GM18498 (cell line): Measurements from ENCODE around the gene EPB42.
"Not testable (repeated sequence)": the region's sequence is repeated elsewhere in the genome, so short reads cannot be mapped to it uniquely, and the experiment has no call there.

ENCODE experiments used
- ATAC-seq: cut with Tn5 transposase; IDR thresholded peaks from one replicate; pipeline ENCODE4 v1.9.1; 2021; ENCODE audit warnings: mild to moderate bottlenecking, moderate library complexity; ENCODE audit not compliant: unreplicated experiment

EPB42 gene

DNA sequence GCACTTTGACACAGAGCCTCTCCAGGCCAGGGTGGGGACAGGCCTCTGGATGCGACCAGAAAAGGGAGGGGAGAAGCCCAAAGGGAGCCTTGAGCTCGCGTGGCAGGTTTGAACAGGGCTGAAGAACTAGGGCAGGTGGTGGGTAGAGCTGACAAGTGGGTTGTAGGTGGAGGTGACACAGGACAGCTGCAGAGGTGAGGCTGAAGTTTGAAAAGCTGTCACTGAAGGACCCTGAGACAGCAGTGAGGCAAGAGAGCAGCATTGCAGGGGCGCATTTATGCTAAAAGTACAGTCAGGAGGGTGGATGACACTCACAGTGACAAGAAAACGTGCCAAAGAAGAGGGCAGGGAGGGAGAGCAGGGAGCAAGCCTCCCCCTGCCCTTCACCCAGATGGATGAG, 21.8 kb upstream of the EPB42 start:
- no peak for ATAC-seq

DNA sequence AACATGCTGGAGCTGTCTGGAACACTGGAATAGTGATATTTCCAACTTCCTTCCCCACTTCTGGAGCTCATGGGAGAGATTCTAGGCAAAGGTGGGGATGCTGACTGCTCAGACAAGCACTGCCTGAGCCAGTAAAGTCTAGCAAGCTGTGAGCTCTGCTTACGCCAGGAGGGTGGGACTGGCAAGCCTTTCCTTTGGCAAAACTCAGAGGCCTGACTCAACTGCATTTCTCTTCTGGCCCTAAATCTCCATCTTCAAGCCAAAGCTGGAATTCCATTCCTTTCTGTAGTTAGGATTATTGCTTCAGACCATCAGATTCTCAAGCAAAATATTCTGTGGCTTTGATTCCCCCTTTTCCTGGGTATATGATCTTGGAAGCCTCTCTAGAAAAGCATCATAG, 20.3 kb upstream of the EPB42 start:
- ATAC-seq, result no peak

- ATAC-seq, result no peak
Observed at GRCh38 chr15:43239732-43240491, 19.1 kb upstream of the EPB42 start.

GRCh38 chr15:43238671-43239131, 17.9 kb upstream of the EPB42 start:
- no peak for ATAC-seq

DNA sequence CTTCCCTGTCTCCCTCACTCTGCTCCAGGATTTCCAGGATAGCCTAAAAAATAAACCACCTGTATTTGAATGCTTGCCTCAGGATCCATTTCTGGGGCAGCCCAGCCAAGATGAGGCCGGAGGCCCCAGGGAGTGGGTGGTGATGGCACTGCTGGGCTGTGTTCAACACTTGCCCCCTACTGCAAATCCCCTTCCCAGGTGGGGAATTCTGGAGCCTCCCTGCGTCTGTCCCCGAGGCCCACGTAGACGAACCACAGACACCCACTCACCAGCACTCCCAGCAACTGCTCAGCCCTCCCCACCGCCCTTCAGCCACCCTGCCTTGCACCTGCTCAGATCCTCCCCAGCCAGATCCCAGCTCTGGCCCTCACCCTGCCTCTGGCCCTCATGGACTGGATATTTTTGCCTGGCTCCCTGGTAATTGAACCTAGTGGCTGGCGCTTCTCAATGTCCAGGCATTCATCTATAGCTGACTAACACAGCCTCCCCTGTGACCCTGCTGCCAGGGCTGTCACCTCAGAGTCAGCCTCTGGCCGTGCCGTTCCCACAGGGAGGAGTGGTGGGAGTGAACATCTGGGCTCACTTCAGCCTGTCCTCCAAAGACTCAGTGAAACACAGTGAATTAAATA, 17.1 kb upstream of the EPB42 start:
- ATAC-seq, result no peak

GRCh38 chr15:43235536-43235935, 14.7 kb upstream of the EPB42 start:
- no peak for ATAC-seq

GRCh38 chr15:43232289-43232874, 11.6 kb upstream of the EPB42 start:
- ATAC-seq, result no peak

DNA sequence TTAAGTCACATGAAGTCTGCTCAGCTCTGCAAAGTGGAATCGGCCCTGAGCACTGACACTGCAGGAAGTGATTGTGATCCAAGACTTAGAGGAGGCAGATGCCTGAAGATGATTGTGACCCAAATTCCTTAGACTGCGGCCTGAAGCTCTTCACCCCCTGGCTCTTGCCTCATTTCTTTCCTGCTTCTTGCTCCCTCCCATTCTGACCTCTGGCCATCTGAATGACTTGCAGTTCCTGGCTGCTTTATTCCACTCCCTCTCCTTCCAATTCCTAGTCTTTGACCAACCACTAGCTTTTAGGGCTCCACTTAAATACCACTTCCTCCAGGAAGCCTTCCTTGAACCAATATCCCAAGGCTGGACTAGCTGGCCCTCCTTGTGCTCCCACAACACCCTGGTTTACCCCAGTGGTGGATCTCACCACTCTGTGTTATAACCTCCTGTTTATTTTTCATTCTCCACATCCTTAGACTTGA, 9.9 kb upstream of the EPB42 start:
- no peak for ATAC-seq

- ATAC-seq, result no peak
Observed at GRCh38 chr15:43229977-43230376, 9.2 kb upstream of the EPB42 start.

DNA sequence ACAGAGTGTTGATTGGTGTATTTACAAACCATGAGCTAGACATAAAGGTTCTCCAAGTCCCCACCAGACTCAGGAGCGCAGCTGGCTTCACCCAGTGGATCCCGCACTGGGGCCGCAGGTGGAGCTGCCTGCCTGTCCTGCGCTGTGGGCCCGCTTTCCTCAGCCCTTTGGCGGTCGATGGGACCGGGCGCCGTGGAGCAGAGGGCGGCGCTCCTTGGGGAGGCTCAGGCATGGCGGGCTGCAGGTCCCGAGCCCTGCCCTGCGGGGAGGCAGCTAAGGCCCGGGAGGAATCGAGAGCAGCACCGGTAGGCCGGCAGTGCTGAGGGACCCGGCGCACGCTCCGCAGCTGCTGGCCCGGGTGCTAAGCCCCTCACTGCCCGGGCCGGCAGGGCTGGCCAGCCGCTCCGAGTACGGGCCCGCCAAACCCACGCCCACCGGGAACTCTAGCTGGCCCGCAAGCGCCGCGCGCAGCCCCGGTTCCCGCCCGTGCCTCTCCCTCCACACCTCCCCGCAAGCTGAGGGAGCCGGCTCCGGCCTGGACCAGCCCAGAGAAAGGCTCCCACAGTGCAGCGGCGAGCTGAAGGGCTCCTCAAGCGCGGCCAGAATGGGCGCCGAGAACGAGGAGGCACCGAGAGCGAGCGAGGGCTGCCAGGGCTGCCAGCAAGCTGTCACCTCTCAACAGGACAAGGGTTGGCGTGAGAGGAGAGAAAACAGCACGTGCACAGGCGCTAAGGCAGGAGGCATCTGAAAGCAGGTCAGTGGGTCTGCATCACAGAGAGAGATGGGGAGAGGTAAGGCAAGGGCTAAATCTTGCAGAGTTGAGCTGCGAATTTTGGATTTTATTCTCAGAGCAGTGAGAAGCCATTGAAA, 5.9 kb upstream of the EPB42 start:
- no peak for ATAC-seq

DNA sequence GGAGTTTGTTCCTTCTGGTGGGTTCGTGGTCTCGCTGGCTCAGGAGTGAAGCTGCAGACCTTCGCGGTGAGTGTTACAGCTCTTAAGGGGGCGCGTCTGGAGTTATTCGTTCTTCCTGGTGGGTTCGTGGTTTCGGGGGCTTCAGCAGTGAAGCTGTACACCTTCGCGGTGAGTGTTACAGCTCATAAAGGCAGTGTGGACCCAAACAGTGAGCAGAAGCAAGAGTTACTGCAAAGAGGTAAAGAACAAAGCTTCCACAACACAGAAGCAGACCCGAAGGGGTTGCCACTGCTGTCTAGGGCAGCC, 5.1 kb upstream of the EPB42 start:
- not testable (repeated sequence) for ATAC-seq

DNA sequence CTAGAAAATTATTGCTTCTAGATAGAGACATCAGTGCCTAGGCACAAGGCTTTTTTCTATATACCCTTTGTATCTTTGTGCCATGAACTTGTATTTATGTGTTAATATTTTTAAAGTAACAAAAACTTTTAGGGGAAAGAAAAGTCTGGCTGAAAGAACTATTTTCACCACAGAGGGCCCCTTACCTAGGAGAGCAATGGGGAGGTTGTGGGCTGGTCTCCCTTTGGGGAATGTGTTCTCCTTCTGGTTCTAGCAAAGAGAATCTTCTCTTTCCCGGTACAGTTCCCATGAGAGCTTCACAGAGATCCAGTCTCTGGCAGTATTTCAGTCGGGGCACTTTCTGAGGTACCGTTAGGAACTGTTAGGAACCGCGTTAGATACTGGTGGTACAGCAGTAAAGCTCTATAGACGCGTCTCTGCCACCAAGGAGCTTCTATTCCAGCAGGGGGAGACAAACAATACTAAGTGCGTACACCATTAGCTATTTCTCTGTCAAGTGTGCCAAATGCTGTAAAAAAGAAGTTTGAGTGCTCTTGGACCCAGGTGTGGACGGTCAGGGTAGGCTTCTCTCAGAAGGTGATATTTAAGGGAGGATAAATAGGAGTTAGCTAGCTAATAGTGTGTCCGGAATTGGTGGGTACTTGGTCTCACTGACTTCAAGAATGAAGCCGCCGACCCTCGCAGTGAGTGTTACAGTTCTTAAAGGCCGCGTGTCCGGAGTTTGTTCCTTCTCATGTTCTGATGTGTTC, 4.6 kb upstream of the EPB42 start:
- ATAC-seq, result no peak

DNA sequence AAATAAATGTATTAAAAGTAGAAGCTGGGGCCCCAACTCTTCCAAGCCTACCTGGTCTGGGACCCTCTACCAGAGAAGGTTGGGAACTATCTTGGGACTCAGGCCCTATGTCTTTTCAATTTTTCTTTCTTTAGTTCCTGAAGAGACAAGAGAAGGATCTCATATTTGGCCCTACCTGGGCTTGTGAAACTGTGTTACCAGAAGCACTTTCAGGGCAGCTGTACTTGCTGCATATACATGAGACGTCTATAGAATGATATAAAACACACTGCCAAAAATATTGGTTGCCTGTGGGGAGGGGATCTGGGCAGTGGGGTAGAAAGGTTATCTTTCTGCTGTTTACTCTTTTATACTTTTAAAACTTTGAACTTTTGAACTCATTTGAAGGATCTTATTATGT, 604 bp upstream of the EPB42 start:
- no peak for ATAC-seq

DNA sequence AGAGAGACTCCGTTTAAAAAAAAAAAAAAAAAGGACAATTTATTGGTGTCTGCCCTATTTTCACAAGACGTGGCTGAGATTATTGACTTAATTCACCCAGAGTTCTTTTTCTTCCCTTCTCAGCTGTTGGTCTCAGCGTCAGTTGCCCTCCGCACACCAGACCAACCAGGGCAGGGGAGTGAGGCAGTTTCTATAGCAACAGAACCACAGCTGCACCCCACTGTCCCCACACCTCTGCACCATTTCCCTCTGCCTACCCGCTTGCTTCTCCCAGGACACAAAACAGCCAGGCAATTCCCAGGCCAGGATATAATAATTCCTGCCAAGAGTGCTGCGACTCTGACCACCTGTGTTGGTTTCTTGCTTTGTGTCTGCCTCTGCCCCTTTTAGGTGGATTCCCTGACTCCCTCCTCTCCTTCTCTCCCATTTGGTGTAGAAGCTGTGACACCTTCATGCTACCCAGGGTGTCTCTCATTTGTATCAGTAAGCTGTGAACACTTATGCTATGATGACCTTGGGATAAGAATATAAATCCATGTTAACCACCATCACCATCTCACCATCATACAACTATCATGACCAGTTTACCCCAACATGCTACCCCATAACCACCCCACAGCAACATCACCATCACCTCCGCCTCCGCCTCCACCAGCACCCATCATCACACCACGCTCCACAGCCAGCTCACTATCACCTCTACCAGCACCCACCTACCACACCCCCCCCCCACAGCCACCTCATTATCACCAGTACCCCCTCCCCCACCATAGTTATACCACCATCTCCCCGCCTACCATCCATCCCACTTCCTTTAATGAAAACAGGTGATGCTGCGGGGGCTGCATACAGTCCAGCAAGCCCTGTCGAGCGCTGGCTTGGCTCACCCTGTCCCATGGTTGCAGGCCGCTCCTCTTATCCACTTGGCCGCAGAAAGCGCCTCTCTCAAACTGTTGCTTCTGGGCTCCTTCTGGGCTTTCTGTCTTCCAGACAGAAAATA, 589 bp downstream of the EPB42 start:
- no peak for ATAC-seq

GRCh38 chr15:43218908-43219706, 1.7 kb downstream of the EPB42 start:
- ATAC-seq, result no peak

DNA sequence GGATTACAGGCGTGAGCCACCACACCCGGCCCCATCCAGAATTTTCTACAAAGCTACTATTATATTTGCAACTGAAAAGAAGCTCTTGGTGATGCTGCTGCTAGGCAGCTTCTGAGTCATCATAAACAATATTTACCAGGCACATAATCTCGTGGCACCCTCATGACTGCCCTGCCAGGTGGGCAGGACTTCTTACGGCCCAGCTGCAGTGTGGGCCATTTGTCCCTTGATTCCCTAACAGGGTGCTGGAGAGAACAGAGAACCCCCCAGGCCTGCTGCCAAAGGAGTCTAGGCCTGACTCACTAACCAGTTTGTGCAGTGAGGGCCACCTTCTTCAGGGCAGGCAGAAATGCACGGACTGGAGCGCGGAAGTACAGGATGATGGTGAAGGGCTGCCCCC, 4.9 kb downstream of the EPB42 start:
- ATAC-seq, result no peak

DNA sequence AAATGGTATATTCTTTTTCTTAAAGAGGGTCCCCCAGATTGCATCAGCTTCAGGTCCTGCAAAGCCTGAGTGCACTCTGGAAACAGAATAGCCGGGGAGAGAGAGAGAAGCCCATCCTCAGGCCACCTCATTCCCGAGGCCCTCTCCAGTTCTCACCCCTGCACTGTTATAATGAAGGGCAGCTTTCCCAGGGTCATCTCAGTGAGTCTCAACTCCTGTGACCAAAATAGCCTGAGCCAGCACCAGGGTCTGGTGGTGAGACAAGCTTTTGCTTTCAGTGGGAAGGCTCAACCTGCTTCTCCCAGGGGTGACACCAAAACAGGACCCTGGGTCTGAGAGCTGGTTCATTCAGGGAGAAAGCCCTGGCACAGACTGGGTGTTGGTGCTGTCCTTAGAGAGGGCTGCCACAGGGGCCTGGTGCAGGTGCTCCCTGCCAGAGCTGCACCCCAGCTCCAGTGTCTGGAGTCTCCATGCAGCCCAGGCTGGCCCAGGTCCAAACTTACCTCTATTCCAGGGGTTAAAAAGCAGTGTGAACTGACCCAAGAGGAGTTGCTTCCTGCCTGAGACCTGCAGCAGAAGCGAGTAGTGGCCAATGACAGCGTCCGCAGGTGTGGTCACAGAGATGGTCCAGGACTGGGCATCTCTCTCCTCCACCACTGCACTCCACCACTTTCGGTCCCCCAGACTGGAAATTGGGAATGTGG, 6.1 kb downstream of the EPB42 start:
- ATAC-seq, result no peak

GRCh38 chr15:43214169-43214568, 6.6 kb downstream of the EPB42 start:
- ATAC-seq, result no peak
